ENCODE measurements around the gene METTL23.

DNA sequence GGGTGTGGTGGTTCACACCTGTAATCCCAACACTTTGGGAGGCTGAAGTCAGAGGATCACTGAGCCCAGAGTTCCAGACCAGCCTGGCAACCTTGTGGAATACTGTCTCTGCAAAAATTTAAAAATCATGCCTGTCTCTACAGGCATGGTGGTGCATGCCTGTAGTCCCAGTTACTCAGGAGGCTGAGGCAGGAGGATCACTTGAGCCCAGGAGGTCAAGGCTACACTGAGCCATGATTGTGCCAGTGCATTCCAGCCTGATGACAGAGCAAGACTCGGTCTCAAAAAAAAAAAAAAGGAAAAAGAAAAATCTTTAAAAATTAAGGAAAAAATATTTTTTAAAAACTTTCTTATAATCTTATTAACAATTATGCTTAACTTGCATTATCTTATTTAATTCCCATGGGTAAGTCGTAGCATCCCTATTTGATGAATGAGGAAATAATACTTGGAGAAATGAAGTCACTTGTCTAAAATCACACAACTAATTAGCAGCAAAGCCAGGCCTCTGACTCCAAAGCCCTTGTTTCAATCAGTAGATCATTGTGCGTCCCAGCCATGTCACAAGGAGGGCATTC lies 24.9 kb downstream of the METTL23 start:
- TF ChIP-seq, protein P1, sequence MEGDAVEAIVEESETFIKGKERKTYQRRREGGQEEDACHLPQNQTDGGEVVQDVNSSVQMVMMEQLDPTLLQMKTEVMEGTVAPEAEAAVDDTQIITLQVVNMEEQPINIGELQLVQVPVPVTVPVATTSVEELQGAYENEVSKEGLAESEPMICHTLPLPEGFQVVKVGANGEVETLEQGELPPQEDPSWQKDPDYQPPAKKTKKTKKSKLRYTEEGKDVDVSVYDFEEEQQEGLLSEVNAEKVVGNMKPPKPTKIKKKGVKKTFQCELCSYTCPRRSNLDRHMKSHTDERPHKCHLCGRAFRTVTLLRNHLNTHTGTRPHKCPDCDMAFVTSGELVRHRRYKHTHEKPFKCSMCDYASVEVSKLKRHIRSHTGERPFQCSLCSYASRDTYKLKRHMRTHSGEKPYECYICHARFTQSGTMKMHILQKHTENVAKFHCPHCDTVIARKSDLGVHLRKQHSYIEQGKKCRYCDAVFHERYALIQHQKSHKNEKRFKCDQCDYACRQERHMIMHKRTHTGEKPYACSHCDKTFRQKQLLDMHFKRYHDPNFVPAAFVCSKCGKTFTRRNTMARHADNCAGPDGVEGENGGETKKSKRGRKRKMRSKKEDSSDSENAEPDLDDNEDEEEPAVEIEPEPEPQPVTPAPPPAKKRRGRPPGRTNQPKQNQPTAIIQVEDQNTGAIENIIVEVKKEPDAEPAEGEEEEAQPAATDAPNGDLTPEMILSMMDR (IDR thresholded peaks at IDR 0.05), result no peak
- no peak for TF ChIP-seq POLR2A (IDR thresholded peaks at IDR 0.05; ENCODE audit: low read depth)

All from esophagus muscularis mucosa (tissue), 3 donors.